ACC112 (cell line): ENCODE results near the gene CLASP1.
"Not testable (repeated sequence)": the region's sequence is repeated elsewhere in the genome, so short reads cannot be mapped to it uniquely, and the experiment has no call there.

Experiments used
- H2AFZ ChIP-seq: fragments of 200-600 bp; sonication (generic); one replicate; pipeline ENCODE4 v1.6.0; 2017; ENCODE audit warnings: antibody characterized with exemption, low read length; ENCODE audit not compliant: unreplicated experiment
- H3K27ac ChIP-seq: fragments of 200-600 bp; sonication (generic); 2 replicates; pipeline ENCODE4 v1.5.1; 2014; ENCODE audit warnings: low read depth, mild to moderate bottlenecking, antibody characterized with exemption, low read length, moderate library complexity
- H3K27me3 ChIP-seq: fragments of 200-600 bp; sonication (generic); 2 replicates; pipeline ENCODE4 v1.6.1; 2014; ENCODE audit warnings: mild to moderate bottlenecking, antibody characterized with exemption, low read length, moderate library complexity, mixed read lengths; ENCODE audit not compliant: insufficient read depth
- H3K36me3 ChIP-seq: fragments of 200-600 bp; sonication (generic); 2 replicates; pipeline ENCODE4 v1.6.1; 2016; ENCODE audit warnings: mild to moderate bottlenecking, antibody characterized with exemption, low read length, moderate library complexity, mixed read lengths; ENCODE audit not compliant: insufficient read depth
- H3K4me1 ChIP-seq: fragments of 200-600 bp; sonication (generic); one replicate; pipeline ENCODE4 v1.6.1; 2016; ENCODE audit warnings: low read length, mixed read lengths; ENCODE audit not compliant: insufficient read depth, unreplicated experiment, control insufficient read depth
- H3K4me3 ChIP-seq: fragments of 200-600 bp; sonication (generic); 2 replicates; pipeline ENCODE4 v1.5.1; 2014; ENCODE audit warnings: mild to moderate bottlenecking, low read depth, low read length
- H3K79me2 ChIP-seq: fragments of 200-600 bp; sonication (generic); one replicate; pipeline ENCODE4 v1.6.0; 2016; ENCODE audit warnings: low read length; ENCODE audit not compliant: control insufficient read depth, unreplicated experiment, insufficient read depth

CLASP1 gene

GRCh38 chr2:121562269-121563176 is 86.7 kb downstream of the CLASP1 start:
- Histone ChIP-seq H3K27ac (peak overlapping the region; percentile 20; the same call in 1 of the 2 replicates), H3K27me3 (no peaks in the 10 kb centered on the region), H3K79me2 (peaks cover 52% of the 10 kb centered on the region), H3K4me1 (peaks cover 15% of the 10 kb centered on the region), H3K36me3 (no peaks in the 10 kb centered on the region), H3K4me3 (no peak overlapping the region), H2AFZ (no peak overlapping the region)

DNA sequence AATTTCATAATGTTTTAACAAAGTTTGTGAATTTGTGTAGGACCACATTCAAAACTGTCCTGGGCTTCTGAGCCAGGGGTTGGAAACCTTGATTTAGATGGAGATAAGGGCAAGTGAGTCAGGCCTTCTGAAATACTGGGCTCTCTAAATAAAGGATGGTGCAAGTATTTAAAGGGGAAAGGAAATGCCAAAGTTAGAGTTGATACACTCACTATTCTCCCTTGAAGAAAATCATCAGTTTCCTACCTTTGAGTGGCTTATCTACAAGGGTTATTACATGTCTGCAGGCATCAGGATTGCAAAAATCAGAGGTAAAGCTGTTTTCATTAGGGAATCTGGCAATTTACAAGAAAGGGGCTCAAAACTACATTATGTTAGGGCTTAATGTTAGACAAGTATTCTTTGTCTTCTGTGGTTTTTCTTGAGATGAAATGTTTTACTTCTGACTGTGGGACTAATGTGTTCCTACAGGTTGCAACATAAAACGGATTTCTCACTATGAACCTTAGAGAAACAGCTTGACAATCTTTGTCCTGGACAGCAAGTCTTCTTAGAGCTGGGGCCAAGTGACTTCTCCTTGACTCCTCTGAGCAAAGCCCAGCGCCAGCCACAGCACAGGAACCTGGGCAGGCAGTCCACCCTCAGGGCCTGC is 87.5 kb downstream of the CLASP1 start:
- H3K27me3 ChIP-seq: no peaks in the 10 kb centered on the region
- no peak overlapping the region for H3K4me3 ChIP-seq
- H3K4me1 ChIP-seq: peaks cover 15% of the 10 kb centered on the region
- H2AFZ ChIP-seq: no peak overlapping the region
- H3K36me3 ChIP-seq: no peaks in the 10 kb centered on the region
- peak overlapping the region; percentile 20; the same call in 1 of the 2 replicates for H3K27ac ChIP-seq
- H3K79me2 ChIP-seq: peaks cover 50% of the 10 kb centered on the region

DNA sequence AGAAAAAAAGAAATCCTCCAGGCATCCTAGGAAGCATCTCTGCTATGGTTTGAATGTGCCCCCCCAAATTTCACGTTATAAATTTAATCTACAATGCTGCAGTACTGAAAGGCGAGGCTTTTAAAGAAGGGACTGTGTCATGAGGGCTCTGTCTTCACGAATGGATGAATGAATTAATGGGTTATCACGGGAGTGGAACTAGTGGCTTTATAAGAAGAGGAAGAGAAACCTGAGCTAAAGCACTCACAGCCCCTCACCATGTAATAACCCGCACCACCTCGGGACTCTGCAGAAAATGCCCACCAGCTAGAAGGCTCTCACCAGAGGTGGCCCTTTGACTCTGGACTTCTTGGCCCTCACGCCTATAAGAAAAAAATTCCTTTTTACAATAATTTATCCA is 90.9 kb downstream of the CLASP1 start:
- Histone ChIP-seq H3K4me3 (no peak overlapping the region), H3K27ac (no peak overlapping the region), H3K4me1 (peaks cover 15% of the 10 kb centered on the region), H3K36me3 (no peaks in the 10 kb centered on the region), H3K27me3 (no peaks in the 10 kb centered on the region), H2AFZ (no peak overlapping the region), H3K79me2 (peaks cover 38% of the 10 kb centered on the region)

DNA sequence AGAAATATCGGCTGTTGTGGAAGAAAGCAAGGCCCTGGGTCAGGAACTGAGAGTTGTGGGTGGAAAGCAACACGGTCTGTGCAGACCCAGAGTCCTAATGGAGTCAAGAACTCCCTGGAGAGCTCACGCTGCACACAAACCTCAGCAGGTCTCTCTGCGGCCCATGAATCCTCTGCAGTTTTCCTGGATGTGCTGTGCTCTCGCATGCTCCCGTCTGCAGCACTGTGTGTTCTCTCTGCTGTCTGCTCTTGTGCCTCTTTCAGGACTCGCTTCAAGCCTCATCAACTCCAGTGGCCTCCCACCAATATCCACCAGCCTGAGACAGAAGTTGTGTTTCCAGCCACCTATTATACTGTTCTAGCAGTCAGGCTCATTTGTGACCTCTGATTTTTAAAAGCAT is 94.3 kb downstream of the CLASP1 start:
- no peak overlapping the region for H2AFZ ChIP-seq
- no peak overlapping the region for H3K4me3 ChIP-seq
- no peaks in the 10 kb centered on the region for H3K36me3 ChIP-seq
- no peak overlapping the region for H3K27ac ChIP-seq
- no peaks in the 10 kb centered on the region for H3K27me3 ChIP-seq
- peaks cover 46% of the 10 kb centered on the region for H3K79me2 ChIP-seq
- H3K4me1 ChIP-seq: no peaks in the 10 kb centered on the region

- H3K4me1 ChIP-seq: not testable (repeated sequence)
Observed at GRCh38 chr2:121552477-121553180, 96.6 kb downstream of the CLASP1 start.

DNA sequence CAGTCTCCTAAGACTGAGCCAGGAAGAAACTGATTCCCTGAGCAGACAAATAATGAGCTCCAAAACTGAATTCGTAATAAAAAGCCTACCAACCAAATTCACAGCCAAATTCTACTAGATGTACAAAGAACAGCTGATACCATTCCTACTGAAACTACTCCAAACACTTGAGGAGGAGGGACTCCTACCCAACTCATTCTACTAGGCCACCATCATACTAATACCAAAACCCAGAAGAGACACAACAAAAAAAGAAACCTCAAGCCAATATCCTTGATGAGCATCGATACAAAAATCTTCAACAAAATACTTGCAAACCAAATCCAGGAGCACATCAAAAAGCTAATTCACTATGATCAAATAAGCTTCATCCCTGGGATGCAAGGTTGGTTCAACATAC is 98.6 kb downstream of the CLASP1 start:
- Histone ChIP-seq H3K4me3 (no peak overlapping the region), H3K79me2 (peaks cover 58% of the 10 kb centered on the region), H3K36me3 (no peaks in the 10 kb centered on the region; the same call in 1 of the 2 replicates), H3K27ac (no peak overlapping the region), H3K4me1 (no peaks in the 10 kb centered on the region), H2AFZ (no peak overlapping the region), H3K27me3 (no peaks in the 10 kb centered on the region)

More at GRCh38 chr2:121552477-121553180, 96.6 kb downstream of the CLASP1 start:
- H3K79me2 ChIP-seq: peaks cover 56% of the 10 kb centered on the region
- H3K27ac ChIP-seq, H2AFZ ChIP-seq, H3K4me3 ChIP-seq, H3K27me3 ChIP-seq, H3K36me3 ChIP-seq: not testable (repeated sequence)

DNA sequence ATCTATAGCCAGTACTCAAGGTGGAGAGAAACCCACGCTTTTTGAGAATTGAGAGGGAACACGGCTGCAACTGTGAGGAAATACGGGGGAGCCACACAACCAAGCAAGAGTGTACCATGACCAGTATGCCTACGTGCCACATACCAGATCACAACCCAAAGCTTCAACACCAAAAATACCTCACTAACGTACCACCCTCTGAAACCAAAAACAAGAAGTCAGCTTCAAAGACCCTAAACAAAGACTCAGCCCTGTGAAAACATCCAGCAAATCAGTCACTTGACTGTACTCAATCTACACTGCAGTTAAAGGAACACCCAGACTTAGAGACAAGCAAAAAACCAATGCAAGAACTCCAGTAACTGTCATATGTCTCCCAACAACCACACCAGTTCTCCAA is 101.6 kb downstream of the CLASP1 start:
- Histone ChIP-seq H3K79me2 (peaks cover 75% of the 10 kb centered on the region), H3K27ac (no peak overlapping the region), H3K4me3 (no peak overlapping the region), H3K36me3 (no peaks in the 10 kb centered on the region; the same call in 1 of the 2 replicates), H3K4me1 (peaks cover 3% of the 10 kb centered on the region), H3K27me3 (no peaks in the 10 kb centered on the region), H2AFZ (no peak overlapping the region)

DNA sequence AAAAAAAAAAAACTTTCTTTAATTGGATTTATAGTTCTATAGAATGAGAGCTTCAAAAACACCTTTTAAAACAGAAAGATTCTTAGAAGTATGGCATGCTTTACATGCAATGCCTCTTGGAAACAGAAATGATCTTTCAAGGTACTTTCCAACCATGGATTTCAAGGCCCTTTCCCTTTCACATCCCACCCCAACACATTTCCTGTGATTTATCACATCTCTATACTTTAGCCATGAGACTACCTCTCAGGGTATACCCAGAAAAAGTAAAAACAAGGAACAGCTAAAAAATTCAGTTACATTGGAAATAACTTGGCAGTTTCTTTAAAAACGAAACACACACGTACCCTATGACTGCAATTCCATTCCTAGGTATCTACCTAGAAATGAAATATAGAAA is 103.3 kb downstream of the CLASP1 start:
- Histone ChIP-seq H3K4me1 (peaks cover 15% of the 10 kb centered on the region), H3K36me3 (no peaks in the 10 kb centered on the region; the same call in 1 of the 2 replicates), H2AFZ (no peak overlapping the region), H3K4me3 (no peak overlapping the region), H3K27ac (no peak overlapping the region), H3K27me3 (no peaks in the 10 kb centered on the region), H3K79me2 (peaks cover 80% of the 10 kb centered on the region)

DNA sequence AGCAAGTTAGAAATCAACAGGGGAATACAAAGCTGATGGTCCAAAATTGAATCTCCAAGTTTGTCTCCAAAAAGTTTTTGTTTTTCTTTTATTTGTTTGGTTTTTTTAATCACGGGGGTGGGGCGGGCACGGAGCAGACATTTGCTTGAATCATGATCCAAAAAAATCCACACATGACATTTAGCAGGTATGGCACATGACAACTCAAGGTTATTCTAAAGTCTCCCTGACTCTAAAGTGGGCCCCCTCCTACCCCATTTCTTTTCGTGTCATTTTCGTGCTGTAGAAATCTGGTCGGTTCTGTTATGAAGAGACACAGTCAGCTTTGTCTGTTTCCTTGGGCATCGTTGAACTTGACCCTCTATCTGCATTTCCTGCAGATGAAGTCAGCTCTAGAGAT is 104.0 kb downstream of the CLASP1 start:
- Histone ChIP-seq H3K4me3 (no peak overlapping the region), H3K4me1 (peaks cover 15% of the 10 kb centered on the region), H3K27ac (no peak overlapping the region), H3K79me2 (peaks cover 78% of the 10 kb centered on the region), H3K27me3 (no peaks in the 10 kb centered on the region), H3K36me3 (no peaks in the 10 kb centered on the region; the same call in 1 of the 2 replicates), H2AFZ (no peak overlapping the region)

DNA sequence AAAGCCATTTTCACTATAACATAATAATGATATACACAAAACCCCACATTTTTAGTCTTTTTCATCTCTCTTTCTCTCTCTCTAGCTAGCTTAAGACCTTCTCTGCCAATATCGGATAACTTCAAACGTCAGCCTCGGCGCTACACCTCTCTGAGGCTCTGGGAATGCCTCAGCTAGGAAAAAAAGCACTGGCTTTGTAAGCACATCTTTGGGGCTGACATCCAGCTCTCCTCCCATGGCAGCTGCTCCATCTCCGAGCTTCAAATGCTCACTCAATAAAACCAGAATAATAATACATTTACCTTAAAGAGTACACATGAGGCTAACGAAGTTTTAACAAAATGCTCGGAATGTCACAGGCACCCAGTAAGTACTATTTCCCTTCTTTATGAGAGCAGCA is 107.8 kb downstream of the CLASP1 start:
- no peaks in the 10 kb centered on the region for H3K27me3 ChIP-seq
- H3K36me3 ChIP-seq: no peaks in the 10 kb centered on the region
- no peak overlapping the region for H3K27ac ChIP-seq
- H2AFZ ChIP-seq: no peak overlapping the region
- H3K79me2 ChIP-seq: peaks cover 79% of the 10 kb centered on the region
- H3K4me1 ChIP-seq: peaks cover 26% of the 10 kb centered on the region
- H3K4me3 ChIP-seq: no peak overlapping the region
